Uterus (tissue), 2 donors: ENCODE data around the gene ST8SIA5.

ENCODE experiments used
- CTCF ChIP-seq, 4 experiments: fragments of 200-600 bp in 2 of 4; fragments of 450-650 bp in 2 of 4; sonication (generic) in 2 of 4; IDR thresholded peaks; one replicate each; pipeline ENCODE4 v1.5.1; 2016 to 2019; ENCODE audit warnings: antibody characterized with exemption in 4 of 4, mild to moderate bottlenecking in 2 of 4, moderate library complexity in 1 of 4
- POLR2A ChIP-seq, 2 donors: fragments of 450-650 bp; IDR thresholded peaks; one replicate each; pipeline ENCODE4 v1.6.1; 2016; ENCODE audit warnings: antibody characterized with exemption in 2 of 2, mild to moderate bottlenecking in 1 of 2, moderate library complexity in 1 of 2

DNA sequence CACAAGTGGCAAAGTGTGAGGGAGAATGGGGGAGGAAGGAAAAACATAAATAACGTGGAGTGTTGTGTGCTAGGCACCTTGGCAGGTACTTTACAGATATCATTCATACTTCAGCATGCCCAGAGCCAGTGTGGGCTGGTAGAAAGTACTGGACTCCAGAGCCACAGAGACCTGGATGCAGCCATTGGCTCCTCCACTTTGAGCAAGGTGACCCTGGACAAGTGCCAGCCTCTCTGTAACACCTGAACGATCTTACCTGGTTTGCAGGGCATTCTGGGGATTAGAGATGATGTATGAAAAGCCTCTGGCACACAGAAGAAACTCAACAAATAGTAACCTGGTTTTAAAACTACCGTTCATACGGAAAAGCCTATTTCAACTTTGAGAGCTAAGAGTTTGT, 106.2 kb downstream of the ST8SIA5 start:
- TF ChIP-seq POLR2A (IDR thresholded peaks at IDR 0.05) (no peak), CTCF (IDR thresholded peaks at IDR 0.05) (no peak)
